Osteocyte (in vitro differentiated cells): Measurements from ENCODE around the gene SNX24. TPM values are rescaled to one million over a fixed set of nuclear protein-coding genes. Genes with fewer than 3 reads are reported as not detected.

Experiments
- DNase-seq: peaks from one replicate; pipeline ENCODE4 v3.0.0; 2021; ENCODE audit warnings: mixed read lengths; ENCODE audit not compliant: unreplicated experiment; ENCODE audit errors: extremely low spot score
- H3K27ac Mint-ChIP-seq: one replicate; pipeline ENCODE4 v1.8.0; 2021; ENCODE audit warnings: mild to moderate bottlenecking, mixed read lengths; ENCODE audit not compliant: unreplicated experiment
- H3K27me3 Mint-ChIP-seq: one replicate; pipeline ENCODE4 v1.8.0; 2021; ENCODE audit warnings: mixed read lengths; ENCODE audit not compliant: unreplicated experiment
- H3K36me3 Mint-ChIP-seq: one replicate; pipeline ENCODE4 v1.8.0; 2021; ENCODE audit warnings: mixed read lengths; ENCODE audit not compliant: unreplicated experiment
- H3K4me1 Mint-ChIP-seq: one replicate; pipeline ENCODE4 v1.8.0; 2021; ENCODE audit warnings: mixed read lengths; ENCODE audit not compliant: unreplicated experiment
- H3K4me3 Mint-ChIP-seq: one replicate; pipeline ENCODE4 v1.8.0; 2021; ENCODE audit warnings: mild to moderate bottlenecking, moderate library complexity, mixed read lengths; ENCODE audit not compliant: unreplicated experiment
- H3K9me3 Mint-ChIP-seq: one replicate; pipeline ENCODE4 v1.8.0; 2021; ENCODE audit warnings: mixed read lengths; ENCODE audit not compliant: unreplicated experiment
- total RNA-seq: library from RNA; stranded (reverse); gene quantifications from 2 replicates; pipeline ENCODE4 v1.2.1, GENCODE V29; 2021
- TF ChIP-seq, protein P1 (sequence below): fragments of 200-600 bp; sonication (generic); IDR thresholded peaks from 2 replicates; pipeline ENCODE4 v1.5.0; 2021; ENCODE audit warnings: antibody characterized with exemption, mild to moderate bottlenecking, moderate library complexity

Gene SNX24
- total RNA-seq, 1 donor from 2014 or later = 7.0 TPM

DNA sequence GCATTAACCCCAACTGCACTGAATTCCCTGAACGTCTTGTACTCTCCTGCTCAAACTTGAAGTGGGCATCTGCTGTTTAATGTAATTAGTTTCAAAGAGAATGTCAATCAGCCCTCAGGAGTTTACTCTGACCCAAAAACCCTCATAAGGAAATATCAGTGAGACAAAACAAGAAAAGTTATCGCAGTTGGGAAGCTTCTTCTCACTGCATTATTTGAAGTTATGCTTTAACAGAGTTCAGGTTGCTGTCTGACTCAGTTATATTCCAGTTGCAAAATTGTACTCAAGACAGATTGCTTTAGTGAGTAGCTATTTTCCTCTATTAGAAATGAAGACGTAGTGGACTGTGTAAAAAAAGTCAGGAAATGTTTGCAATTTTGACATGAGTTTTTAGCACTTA is 139.0 kb downstream of the SNX24 start:
- no peak overlapping the region for H3K4me3 Mint-ChIP-seq
- no peaks in the 10 kb centered on the region for H3K36me3 Mint-ChIP-seq
- DNase-seq = no peak
- H3K27me3 Mint-ChIP-seq = no peaks in the 10 kb centered on the region
- H3K9me3 Mint-ChIP-seq = no peaks in the 10 kb centered on the region
- no peaks in the 10 kb centered on the region for H3K4me1 Mint-ChIP-seq
- no peak overlapping the region for H3K27ac Mint-ChIP-seq
- TF ChIP-seq, protein P1, sequence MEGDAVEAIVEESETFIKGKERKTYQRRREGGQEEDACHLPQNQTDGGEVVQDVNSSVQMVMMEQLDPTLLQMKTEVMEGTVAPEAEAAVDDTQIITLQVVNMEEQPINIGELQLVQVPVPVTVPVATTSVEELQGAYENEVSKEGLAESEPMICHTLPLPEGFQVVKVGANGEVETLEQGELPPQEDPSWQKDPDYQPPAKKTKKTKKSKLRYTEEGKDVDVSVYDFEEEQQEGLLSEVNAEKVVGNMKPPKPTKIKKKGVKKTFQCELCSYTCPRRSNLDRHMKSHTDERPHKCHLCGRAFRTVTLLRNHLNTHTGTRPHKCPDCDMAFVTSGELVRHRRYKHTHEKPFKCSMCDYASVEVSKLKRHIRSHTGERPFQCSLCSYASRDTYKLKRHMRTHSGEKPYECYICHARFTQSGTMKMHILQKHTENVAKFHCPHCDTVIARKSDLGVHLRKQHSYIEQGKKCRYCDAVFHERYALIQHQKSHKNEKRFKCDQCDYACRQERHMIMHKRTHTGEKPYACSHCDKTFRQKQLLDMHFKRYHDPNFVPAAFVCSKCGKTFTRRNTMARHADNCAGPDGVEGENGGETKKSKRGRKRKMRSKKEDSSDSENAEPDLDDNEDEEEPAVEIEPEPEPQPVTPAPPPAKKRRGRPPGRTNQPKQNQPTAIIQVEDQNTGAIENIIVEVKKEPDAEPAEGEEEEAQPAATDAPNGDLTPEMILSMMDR = no peak

DNA sequence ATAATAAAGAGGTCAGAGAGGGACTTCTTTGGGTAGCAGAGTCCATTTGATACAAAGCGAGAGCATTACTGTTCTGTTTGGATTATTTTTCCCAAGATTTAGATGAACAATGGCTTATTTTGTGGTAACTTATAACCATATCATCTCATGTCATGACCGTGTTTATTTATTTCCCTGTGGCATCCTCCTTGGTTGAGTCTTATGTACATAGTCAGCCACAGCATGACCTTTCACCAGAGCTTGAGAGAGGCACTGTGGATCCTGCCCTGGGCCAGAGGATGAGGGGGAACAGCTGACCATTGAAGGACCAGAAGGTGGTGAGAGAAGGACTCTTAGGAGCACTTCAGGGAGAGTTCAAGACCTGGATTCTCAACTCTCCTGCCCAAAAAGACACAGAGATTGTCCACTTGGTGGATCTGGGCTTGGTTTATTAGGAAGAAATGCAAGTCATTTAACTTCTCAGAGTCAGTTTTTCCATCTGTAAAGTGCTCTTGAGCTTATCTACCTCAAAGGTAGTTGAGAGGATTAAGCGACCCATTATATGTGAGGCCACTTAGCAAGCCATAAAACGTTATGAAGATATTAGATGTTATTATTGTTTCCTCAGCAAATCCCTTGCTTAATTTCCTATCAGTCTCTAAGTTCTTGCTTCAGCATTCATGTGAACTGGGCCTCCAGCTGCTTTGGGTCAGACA is 139.7 kb downstream of the SNX24 start:
- DNase-seq = no peak
- Mint-ChIP-seq H3K4me1 (no peaks in the 10 kb centered on the region), H3K27me3 (no peaks in the 10 kb centered on the region), H3K36me3 (no peaks in the 10 kb centered on the region), H3K27ac (no peak overlapping the region), H3K4me3 (no peak overlapping the region), H3K9me3 (no peaks in the 10 kb centered on the region)
- TF ChIP-seq, protein P1 = no peak

DNA sequence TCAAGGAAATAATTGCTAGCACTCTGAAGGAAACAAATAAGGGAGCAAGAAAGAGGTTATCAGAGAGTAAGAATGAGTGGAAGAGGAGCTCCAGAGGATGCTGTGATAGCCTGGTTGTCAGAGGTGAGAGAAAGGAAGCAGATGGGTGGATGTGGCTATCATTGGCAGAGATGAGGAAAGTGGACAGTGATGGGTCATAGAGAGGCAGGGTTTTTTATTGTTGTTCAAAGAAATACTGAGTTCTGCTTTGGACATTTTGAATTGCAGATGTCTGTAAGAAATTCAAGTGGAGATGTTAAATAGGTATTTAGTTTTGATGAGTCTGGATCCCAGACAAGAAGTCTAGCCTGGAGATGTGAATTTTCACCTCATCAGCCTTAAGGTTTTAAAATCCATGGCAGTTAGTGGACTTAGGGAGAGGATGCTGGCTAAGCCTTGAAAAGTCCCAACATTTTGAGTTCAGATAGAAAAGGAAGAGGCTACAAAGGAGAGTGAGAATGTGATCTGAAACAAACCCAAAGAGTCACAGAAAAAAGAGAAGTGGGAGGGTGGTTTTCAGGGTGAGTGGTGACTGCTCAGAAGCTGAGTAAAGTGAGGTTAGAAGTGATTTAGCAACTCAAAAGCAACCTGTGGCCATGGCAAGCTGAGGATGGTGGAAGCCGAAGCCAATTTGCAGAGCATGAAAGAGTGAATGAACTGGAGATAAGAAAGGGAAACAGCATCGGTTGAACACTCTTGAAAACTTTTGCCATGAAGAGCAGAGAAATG is 140.7 kb downstream of the SNX24 start:
- TF ChIP-seq, protein P1 = no peak
- Mint-ChIP-seq H3K27me3 (no peaks in the 10 kb centered on the region), H3K27ac (no peak overlapping the region), H3K4me1 (no peaks in the 10 kb centered on the region), H3K36me3 (no peaks in the 10 kb centered on the region), H3K4me3 (no peak overlapping the region), H3K9me3 (no peaks in the 10 kb centered on the region)
- no peak for DNase-seq

DNA sequence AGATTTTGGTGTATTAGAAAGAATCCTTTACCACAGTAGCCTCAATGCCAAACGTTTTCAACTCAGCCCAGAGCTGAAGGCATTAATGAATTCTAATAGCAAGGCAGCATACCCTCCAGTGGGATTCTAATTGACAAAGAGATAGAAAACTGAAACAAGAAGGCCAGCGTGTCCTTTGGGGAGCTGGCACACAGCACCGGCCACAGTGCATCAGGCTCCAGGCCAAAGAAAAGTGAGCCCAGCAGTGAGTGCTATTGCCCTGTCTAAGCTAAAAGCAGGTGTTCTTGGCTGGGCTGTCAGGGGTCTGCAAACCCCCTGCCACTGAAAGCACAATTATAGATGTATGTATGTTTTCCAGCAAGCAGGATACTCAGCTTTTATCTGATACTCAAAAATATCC is 150.7 kb downstream of the SNX24 start:
- no peaks in the 10 kb centered on the region for H3K36me3 Mint-ChIP-seq
- no peaks in the 10 kb centered on the region for H3K4me1 Mint-ChIP-seq
- no peaks in the 10 kb centered on the region for H3K9me3 Mint-ChIP-seq
- no peak for DNase-seq
- H3K27ac Mint-ChIP-seq = no peak overlapping the region
- TF ChIP-seq, protein P1 = no peak
- H3K4me3 Mint-ChIP-seq = no peak overlapping the region
- no peaks in the 10 kb centered on the region for H3K27me3 Mint-ChIP-seq

DNA sequence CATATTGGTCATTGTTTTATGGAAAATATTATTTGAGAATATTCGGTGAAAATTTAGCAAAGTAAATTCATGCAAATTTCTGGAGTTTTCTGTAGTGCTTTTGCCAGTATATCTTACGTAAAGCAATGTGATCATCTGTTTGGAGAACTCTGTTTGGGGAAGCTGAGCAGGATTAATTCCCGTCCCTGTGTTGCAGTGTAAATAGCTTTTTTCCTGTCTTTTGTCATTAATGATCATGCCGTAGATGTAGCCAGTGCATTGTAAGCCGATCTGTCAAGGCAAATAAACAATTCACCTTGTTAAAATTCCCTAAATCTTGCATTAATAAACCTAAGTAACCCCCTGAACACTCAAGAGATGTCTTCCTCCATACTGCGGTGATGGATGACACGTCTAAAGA is 151.9 kb downstream of the SNX24 start:
- TF ChIP-seq, protein P1 = no peak
- H3K27ac Mint-ChIP-seq = no peak overlapping the region
- no peak overlapping the region for H3K4me3 Mint-ChIP-seq
- no peak for DNase-seq
- no peaks in the 10 kb centered on the region for H3K9me3 Mint-ChIP-seq
- no peaks in the 10 kb centered on the region for H3K4me1 Mint-ChIP-seq
- H3K36me3 Mint-ChIP-seq = no peaks in the 10 kb centered on the region
- no peaks in the 10 kb centered on the region for H3K27me3 Mint-ChIP-seq
